ENCODE measurements around the gene C2CD4B. TPM values are rescaled to one million over a fixed set of nuclear protein-coding genes. Genes with fewer than 3 reads are reported as not detected.

C2CD4B gene
- total RNA-seq, 4 donors from 2014 or later, result 0.15 to 0.95 (median 0.43) TPM

GRCh38 chr15:62171882-62172281 lies 6.8 kb upstream of the C2CD4B start:
- H3K27me3 ChIP-seq, result peaks cover 0 to 42% (median 0%) of the 10 kb centered on the region in 4 donors
- 58 to 75% methylated on average over 7 of the region's 7 CpGs for WGBS, 2 donors
- intact Hi-C loops (cut with DNase I), result no loop called here
- H3K4me1 ChIP-seq, result peaks cover 0 to 6% (median 0%) of the 10 kb centered on the region in 3 donors
- H3K27ac ChIP-seq, result no peak overlapping the region
- no peaks in the 10 kb centered on the region for H3K36me3 ChIP-seq
- H3K9me3 ChIP-seq, result no peaks in the 10 kb centered on the region
- TF ChIP-seq CTCF (IDR thresholded peaks at IDR 0.05), result no peak
- TF ChIP-seq POLR2A (IDR thresholded peaks at IDR 0.05), result no peak
- no peak overlapping the region for H3K4me3 ChIP-seq
- DNase-seq, result no peak

GRCh38 chr15:62165793-62166375 lies 799 bp upstream of the C2CD4B start:
- TF ChIP-seq CTCF (IDR thresholded peaks at IDR 0.05) (no peak), POLR2A (IDR thresholded peaks at IDR 0.05) (no peak)
- intact Hi-C loops (cut with DNase I), result no loop called here
- Histone ChIP-seq H3K27me3 (peaks cover 0 to 81% (median 0%) of the 10 kb centered on the region in 4 donors), H3K36me3 (no peaks in the 10 kb centered on the region), H3K27ac (peak overlapping the region in 3 of 4 donors; percentile 36 to 80 (median 68)), H3K4me3 (peak overlapping the region in 3 of 4 donors; percentile 39 to 64 (median 52)), H3K9me3 (no peaks in the 10 kb centered on the region), H3K4me1 (peaks cover 5 to 21% (median 12%) of the 10 kb centered on the region in 3 donors)
- 63 to 76% methylated on average over 11 of the region's 11 CpGs for WGBS, 2 donors
- DNase-seq, result no peak

- Histone ChIP-seq H3K36me3 (no peaks in the 10 kb centered on the region), H3K27me3 (peaks cover 0 to 94% (median 0%) of the 10 kb centered on the region in 4 donors), H3K4me1 (peaks cover 5 to 21% (median 12%) of the 10 kb centered on the region in 3 donors), H3K4me3 (peak overlapping the region; percentile 39 to 64 (median 47)), H3K27ac (peak overlapping the region; percentile 4 to 80 (median 52)), H3K9me3 (no peaks in the 10 kb centered on the region)
- no peak for DNase-seq
- intact Hi-C loops (cut with DNase I), result no loop called here
- TF ChIP-seq CTCF (IDR thresholded peaks at IDR 0.05) (no peak), POLR2A (IDR thresholded peaks at IDR 0.05) (no peak)
- WGBS, 2 donors, result 3% methylated on average over 12 of the region's 98 CpGs; no CpG with 5 or more reads in 1 of the 2 donors
Measured at GRCh38 chr15:62164396-62165103, 535 bp downstream of the C2CD4B start.

- Histone ChIP-seq H3K9me3 (peaks cover 0 to under 1% (median 0%) of the 10 kb centered on the region in 3 donors), H3K4me3 (peak overlapping the region; percentile 39 to 64 (median 47)), H3K36me3 (no peaks in the 10 kb centered on the region), H3K27ac (peak overlapping the region; percentile 4 to 80 (median 40)), H3K27me3 (peaks cover 0 to 94% (median 0%) of the 10 kb centered on the region in 4 donors), H3K4me1 (peaks cover 5 to 21% (median 12%) of the 10 kb centered on the region in 3 donors)
- no CpG with 5 or more reads among the region's 52 CpGs for WGBS, 2 donors
- intact Hi-C loops (cut with DNase I), result no loop called here
- DNase-seq, result no peak
- TF ChIP-seq POLR2A (IDR thresholded peaks at IDR 0.05), result no peak
- TF ChIP-seq CTCF (IDR thresholded peaks at IDR 0.05), result no peak
Measured at GRCh38 chr15:62164014-62164395, 1.1 kb downstream of the C2CD4B start.

- DNase-seq, result no peak
- peak overlapping the region; percentile 39 to 64 (median 47) for H3K4me3 ChIP-seq
- H3K27me3 ChIP-seq, result peaks cover 0 to 92% (median 0%) of the 10 kb centered on the region in 4 donors
- peak overlapping the region; percentile 4 to 80 (median 40) for H3K27ac ChIP-seq
- no peaks in the 10 kb centered on the region for H3K36me3 ChIP-seq
- no peak for TF ChIP-seq POLR2A (IDR thresholded peaks at IDR 0.05)
- TF ChIP-seq CTCF (IDR thresholded peaks at IDR 0.05), result no peak
- peaks cover 5 to 21% (median 12%) of the 10 kb centered on the region in 3 donors for H3K4me1 ChIP-seq
- H3K9me3 ChIP-seq, result peaks cover 0 to 6% (median 0%) of the 10 kb centered on the region in 3 donors
- intact Hi-C loops (cut with DNase I), result no loop called here
- WGBS, 2 donors, result 34 to 50% methylated on average over 15 to 20 of the region's 29 CpGs
Measured at GRCh38 chr15:62163397-62164013, 1.6 kb downstream of the C2CD4B start.
